Activated CD4-positive, alpha-beta T cell treated with anti-CD3 and anti-CD28 coated beads, Interleukin-2, amount 50 U/mL, for 4 hours (primary cell): Measurements from ENCODE around the gene NGFR.

Experiments
- DNase-seq, 2 experiments: peaks; one replicate each; pipeline ENCODE4 v3.0.0-alpha.2; 2020

NGFR gene

GRCh38 chr17:49518346-49519078 is 23.4 kb downstream of the NGFR start:
- DNase-seq: no peak

DNA sequence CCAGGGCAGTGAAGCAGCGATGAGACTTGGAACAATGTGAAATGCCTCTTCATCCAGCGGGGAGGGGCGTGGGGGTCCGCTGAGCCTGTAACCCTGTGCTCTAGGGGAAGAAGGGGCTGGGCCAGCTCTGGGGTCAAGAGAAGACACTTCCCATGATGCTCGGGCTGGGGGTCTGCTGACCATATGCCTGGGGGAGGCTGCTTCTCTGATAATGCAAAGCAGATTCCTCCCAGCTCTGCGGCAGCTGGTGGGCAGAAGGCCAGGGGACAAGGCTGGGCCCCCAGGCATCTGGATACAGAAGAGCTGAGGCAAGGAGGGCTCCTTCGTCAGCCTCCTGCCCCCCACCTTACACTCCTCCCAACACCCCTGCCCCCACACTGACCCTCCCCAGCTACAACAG is 24.7 kb downstream of the NGFR start:
- DNase-seq: no peak

GRCh38 chr17:49520386-49521087 is 25.4 kb downstream of the NGFR start:
- no peak for DNase-seq

DNA sequence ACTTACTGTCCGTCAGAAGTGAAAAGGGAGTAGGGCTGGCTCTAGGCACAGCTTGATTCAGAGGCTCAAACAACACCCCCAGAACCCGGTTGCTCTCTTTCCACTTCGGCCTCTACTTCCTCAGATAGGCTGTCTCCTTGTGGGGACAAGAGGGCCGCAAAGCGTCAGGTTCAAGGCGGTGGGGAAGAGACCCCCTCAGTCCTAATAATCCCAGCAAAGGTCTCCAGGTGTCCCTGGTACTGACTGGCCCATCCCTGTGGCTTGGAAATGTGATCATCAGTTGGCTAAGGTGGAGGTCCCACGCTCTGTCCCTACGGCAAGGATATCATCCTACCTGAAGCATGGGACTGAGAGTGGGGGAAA is 26.0 kb downstream of the NGFR start:
- DNase-seq: no peak

DNA sequence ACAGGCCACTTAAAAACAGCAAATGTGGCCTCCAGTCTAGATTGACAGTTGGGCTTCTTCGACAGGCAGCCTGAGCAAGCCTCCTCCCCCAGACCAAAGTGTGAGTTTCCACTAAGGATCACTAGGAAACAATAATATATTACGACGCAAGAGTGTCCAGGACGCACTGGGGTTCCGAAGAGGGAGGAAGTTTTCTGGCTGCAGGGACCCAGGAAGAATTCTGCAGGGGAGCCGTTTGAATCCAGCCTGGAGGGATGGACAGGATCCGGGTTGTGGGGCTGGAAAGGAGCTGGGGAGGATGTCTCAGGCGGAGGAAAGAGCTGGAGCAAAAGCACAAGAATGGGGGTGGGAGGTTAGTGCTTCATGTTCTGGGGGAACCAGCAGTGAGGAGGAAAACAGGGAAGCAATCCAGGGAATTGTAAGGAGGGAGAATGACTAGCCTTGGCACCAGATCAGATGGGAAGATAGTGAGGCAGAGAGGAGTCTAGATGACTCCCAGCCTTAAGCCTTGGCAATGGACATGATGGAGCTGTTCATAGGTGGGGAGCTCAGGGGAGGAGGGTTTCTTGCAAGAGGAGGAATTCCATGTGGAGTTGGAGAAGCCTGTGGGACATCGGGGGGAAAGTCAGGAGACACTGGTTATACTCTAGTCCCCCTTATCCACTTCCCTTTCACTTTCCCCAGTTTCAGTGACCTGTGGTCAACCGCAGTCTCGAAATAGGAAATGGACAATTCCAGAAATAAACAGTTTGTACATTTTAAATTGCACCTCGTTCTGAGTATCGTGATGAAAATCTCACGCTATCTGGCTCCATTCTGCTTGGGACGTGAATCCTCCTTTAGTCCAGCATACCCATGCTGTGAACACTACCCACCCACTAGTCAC is 26.6 kb downstream of the NGFR start:
- no peak for DNase-seq

GRCh38 chr17:49522357-49522890 is 27.3 kb downstream of the NGFR start:
- no peak for DNase-seq

DNA sequence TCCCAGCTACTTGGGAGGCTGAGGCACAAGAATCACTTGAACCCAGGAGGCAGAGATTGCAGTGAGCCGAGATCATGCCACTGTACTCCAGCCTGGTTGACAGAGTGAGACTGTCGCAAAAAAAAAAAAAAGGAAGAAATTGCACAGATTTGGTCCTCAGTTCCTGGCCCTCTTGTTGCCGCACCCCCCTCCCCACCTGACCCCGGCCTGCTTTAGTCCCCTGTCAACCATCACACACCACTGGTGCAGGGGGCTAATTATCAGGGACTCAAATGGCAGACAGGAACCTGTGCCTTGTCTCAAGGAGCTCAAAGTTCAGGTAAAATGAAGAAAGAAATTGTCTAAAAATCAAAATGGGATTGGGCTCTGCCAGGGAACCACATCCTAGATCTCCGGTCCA is 28.1 kb downstream of the NGFR start:
- DNase-seq: no peak

GRCh38 chr17:49523706-49524472 is 28.8 kb downstream of the NGFR start:
- DNase-seq: peak; percentile 11 to 20

- DNase-seq: no peak
These were observed 29.6 kb downstream of the NGFR start for GRCh38 chr17:49524473-49525359.

GRCh38 chr17:49525831-49526741 is 31.0 kb downstream of the NGFR start:
- no peak for DNase-seq

GRCh38 chr17:49527927-49528651 is 33.0 kb downstream of the NGFR start:
- DNase-seq: no peak

DNA sequence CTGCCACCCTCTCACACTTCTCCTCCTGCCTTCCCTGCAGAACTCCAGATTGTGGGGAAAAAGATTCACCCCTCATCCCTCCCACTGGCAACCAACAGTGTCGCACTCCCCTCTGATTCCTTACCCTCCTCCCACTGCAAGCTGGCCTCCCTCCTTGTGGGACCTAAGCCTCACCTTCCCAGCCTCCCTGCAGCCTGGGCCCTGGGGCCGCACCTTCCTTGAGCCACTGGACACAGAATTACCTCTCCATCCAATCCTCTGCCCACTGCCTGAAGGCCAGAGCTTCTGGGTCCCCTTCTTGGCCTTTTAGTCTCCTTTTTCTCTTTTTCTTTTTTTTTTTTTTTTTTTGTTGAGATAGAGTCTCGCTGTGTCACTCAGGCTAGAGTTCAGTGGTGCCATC is 33.9 kb downstream of the NGFR start:
- DNase-seq: no peak

DNA sequence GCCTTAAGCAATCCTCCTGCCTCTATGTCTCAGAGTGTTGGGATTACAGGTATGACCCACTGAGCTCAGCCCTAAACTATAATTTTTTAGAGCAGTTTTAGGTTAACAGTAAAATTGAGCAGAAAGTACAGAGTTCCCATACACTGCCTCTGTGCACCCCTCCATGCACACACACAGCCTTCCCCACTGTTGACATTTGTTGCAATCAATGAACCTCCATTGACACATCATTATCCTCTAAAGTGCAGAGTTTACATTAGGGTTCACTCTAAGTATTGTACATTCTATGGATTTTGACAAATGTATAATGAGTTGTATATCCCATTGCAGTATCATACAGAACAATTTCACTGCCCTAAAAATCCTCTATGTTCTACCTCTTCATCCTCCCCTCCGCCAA is 35.0 kb downstream of the NGFR start:
- DNase-seq: no peak

DNA sequence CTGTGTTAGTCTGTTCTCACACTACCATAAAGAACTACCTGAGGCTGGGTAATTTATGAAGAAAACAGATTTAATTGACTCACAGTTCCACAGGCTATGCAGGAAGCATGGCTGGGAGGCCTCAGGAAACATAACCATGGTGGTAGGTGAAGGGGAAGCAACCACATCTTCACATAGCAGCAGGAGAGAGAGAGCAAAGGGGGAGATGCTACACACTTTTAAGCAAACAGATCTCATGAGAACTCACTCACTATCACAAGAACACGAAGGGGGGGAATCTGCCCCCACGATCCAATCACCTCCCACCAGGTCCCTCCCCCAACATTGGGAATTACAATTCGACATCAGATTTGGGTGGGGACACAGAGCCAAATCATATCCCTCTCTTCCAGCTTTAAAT is 48.8 kb downstream of the NGFR start:
- DNase-seq: no peak

GRCh38 chr17:49545007-49545660 is 50.0 kb downstream of the NGFR start:
- DNase-seq: no peak

GRCh38 chr17:49545806-49546545 is 50.9 kb downstream of the NGFR start:
- no peak for DNase-seq

GRCh38 chr17:49546546-49547535 is 51.7 kb downstream of the NGFR start:
- no peak for DNase-seq
